Left hindlimb (tissue), 1 donor: ENCODE results near the gene PPM1N.

Experiments used
- DNase-seq: peaks from one replicate; pipeline ENCODE4 v3.0.0-alpha.2; 2018

The PPM1N gene

DNA sequence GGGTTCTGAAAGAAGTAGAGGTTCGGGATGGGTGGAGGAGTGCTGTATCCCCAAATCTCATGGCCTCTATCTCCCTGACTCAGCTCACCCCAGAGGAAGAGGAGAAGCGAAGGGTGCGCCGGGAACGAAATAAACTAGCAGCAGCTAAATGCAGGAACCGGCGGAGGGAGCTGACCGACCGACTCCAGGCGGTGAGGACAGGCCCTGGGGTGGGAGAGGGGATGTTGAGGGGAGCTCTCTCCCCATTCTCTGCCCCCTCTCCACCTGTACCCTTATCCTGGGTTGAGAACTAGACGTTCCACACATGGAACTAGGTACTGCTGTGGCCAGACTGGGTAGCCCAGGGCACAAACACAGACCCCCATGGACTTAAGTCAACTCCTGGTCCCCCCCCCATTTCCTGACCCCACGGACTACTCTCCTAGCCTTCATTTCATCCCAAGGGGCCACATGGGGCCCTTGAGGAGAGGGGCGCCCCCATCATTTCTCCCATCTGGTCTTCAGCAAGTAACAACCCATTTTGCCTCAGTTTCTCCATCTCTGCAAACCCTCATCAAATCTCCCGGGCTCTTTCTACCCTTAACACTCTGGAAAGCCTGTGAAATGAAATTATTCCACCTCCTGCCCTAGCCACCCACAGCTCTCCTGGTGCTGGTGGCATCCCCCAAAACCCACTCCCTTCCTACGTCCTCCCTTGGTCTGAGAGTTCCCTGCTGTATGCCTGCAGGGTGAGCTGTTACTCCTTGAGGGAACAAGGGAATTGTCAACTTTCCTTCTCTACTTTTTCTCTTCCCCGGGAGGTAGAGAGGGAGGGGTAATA, 26.9 kb upstream of the PPM1N start:
- peak; percentile 60 for DNase-seq

DNA sequence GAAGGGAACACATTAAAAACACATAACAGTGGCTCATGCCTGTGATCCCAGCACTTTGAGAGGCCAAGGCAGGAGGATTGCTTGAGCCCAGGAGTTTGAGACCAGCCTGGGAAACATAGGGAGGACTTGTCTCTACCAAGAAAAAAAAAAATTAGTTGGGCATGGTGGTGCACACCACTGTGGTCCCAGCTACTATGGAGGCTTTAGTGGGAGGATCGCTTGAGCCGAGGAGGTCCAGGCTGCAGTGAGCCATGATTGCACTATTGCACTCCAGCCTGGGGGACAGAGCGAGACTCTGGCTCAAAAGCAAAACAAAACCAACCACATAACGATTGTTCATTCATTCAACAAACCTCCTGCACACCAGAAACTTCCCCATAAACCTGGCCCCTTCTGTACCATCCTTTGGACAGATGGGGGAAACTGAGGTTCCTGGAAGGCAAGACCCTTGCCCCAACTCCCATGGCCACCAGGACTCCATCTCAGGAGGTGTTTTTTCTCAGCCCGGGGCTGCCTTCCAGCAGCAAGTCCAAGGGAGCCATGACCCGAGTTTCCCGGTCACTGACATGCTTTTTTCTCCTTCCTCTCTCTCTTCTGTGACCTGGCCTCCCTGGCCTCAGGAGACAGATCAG, 26.2 kb upstream of the PPM1N start:
- DNase-seq: peak; percentile 61

DNA sequence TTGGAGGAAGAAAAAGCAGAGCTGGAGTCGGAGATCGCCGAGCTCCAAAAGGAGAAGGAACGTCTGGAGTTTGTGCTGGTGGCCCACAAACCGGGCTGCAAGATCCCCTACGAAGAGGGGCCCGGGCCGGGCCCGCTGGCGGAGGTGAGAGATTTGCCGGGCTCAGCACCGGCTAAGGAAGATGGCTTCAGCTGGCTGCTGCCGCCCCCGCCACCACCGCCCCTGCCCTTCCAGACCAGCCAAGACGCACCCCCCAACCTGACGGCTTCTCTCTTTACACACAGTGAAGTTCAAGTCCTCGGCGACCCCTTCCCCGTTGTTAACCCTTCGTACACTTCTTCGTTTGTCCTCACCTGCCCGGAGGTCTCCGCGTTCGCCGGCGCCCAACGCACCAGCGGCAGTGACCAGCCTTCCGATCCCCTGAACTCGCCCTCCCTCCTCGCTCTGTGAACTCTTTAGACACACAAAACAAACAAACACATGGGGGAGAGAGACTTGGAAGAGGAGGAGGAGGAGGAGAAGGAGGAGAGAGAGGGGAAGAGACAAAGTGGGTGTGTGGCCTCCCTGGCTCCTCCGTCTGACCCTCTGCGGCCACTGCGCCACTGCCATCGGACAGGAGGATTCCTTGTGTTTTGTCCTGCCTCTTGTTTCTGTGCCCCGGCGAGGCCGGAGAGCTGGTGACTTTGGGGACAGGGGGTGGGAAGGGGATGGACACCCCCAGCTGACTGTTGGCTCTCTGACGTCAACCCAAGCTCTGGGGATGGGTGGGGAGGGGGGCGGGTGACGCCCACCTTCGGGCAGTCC, 25.5 kb upstream of the PPM1N start:
- peak; percentile 81 for DNase-seq

DNA sequence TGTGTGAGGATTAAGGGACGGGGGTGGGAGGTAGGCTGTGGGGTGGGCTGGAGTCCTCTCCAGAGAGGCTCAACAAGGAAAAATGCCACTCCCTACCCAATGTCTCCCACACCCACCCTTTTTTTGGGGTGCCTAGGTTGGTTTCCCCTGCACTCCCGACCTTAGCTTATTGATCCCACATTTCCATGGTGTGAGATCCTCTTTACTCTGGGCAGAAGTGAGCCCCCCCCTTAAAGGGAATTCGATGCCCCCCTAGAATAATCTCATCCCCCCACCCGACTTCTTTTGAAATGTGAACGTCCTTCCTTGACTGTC, 24.9 kb upstream of the PPM1N start:
- DNase-seq: no peak

DNA sequence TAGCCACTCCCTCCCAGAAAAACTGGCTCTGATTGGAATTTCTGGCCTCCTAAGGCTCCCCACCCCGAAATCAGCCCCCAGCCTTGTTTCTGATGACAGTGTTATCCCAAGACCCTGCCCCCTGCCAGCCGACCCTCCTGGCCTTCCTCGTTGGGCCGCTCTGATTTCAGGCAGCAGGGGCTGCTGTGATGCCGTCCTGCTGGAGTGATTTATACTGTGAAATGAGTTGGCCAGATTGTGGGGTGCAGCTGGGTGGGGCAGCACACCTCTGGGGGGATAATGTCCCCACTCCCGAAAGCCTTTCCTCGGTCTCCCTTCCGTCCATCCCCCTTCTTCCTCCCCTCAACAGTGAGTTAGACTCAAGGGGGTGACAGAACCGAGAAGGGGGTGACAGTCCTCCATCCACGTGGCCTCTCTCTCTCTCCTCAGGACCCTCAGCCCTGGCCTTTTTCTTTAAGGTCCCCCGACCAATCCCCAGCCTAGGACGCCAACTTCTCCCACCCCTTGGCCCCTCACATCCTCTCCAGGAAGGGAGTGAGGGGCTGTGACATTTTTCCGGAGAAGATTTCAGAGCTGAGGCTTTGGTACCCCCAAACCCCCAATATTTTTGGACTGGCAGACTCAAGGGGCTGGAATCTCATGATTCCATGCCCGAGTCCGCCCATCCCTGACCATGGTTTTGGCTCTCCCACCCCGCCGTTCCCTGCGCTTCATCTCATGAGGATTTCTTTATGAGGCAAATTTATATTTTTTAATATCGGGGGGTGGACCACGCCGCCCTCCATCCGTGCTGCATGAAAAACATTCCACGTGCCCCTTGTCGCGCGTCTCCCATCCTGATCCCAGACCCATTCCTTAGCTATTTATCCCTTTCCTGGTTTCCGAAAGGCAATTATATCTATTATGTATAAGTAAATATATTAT, 24.3 kb upstream of the PPM1N start:
- peak; percentile 74 for DNase-seq

DNA sequence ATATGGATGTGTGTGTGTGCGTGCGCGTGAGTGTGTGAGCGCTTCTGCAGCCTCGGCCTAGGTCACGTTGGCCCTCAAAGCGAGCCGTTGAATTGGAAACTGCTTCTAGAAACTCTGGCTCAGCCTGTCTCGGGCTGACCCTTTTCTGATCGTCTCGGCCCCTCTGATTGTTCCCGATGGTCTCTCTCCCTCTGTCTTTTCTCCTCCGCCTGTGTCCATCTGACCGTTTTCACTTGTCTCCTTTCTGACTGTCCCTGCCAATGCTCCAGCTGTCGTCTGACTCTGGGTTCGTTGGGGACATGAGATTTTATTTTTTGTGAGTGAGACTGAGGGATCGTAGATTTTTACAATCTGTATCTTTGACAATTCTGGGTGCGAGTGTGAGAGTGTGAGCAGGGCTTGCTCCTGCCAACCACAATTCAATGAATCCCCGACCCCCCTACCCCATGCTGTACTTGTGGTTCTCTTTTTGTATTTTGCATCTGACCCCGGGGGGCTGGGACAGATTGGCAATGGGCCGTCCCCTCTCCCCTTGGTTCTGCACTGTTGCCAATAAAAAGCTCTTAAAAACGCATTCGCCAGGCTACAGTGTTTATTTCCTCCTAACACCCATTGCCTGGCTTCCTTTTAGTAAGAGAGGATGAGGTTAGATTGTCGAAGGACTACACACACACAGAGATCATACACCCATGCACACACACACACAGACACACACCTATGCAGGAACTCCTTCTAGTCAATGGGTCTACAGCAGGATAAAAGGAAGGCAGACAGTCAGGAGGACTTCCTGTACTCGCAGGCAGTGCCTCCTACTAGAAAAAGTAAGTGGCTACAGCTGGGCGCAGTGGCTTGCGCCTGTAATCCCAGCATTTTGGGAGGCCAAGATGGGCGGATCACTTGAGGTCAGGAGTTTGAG, 23.4 kb upstream of the PPM1N start:
- peak; percentile 66 for DNase-seq

DNA sequence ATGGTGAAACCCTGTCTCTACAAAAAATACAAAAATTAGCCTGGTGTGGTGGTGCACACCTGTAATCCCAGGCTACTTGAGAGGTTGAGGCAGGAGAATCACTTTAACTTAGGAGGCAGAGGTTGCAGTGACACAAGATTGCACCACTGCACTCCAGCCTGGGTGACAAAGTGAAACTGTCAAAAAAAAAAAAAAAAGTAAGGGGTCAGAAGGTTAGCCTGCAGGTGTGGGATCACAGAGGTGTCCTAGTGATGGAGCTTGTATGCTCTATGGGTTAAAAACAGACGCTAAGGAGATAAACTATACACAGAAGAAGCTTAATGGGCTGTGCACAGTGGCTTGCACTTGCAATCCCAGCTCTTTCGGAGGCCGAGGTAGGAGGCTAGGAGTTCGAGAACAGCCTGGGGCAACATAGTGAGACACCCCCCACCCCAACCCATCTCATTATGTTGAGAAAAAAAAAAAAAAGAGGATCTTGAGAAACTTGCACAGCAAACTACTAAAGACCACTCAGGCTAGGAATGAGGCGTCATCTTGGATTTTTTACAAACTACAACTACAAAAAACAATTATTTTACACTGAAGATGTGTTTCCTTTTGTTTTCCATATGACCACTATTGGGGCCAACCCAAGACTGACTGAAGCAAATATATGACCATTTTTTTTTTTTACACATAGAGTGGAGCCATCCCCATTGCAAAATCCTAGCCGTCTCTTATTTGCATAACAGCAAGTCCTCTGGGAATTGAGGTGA, 22.5 kb upstream of the PPM1N start:
- peak; percentile 77 for DNase-seq

DNA sequence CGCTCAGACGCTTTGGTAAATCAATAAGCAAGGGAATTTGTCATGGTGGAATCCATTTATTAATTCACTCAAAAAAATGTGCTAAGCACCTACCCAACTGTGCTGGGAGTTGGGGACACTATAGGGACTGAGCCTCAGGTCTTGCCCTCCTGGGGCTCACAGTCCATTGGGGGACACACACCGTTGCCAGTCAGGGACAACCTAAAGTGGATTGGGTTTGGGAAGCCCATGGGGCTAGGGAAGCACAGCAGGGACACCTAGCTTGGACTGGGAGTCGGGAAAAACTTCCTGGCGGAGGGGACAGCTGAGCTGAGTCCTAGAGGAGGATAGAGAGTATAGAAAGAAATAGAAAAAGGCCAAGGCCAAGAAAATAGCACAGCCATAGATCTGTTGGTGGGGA, 21.9 kb upstream of the PPM1N start:
- DNase-seq: peak; percentile 78

DNA sequence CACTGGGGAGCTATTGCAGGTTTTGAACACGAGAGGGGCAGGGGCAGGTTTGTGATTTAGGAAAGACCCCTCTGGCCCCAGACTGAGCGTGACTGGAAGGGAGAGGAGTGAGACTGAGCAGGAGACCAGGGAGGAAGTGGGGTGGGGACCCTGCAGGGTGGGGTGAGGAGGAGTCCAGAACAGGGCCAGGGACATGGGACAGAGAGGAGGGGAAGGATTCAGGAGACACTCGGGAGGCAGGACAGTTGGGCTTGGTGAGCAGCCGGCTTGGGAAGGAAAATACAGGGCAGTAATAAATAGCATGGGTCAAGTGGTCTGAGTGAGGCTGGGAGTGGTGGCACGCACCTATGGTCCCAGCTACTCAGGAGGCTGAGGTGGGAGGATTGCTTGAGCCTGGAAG, 21.1 kb upstream of the PPM1N start:
- DNase-seq: peak; percentile 66

DNA sequence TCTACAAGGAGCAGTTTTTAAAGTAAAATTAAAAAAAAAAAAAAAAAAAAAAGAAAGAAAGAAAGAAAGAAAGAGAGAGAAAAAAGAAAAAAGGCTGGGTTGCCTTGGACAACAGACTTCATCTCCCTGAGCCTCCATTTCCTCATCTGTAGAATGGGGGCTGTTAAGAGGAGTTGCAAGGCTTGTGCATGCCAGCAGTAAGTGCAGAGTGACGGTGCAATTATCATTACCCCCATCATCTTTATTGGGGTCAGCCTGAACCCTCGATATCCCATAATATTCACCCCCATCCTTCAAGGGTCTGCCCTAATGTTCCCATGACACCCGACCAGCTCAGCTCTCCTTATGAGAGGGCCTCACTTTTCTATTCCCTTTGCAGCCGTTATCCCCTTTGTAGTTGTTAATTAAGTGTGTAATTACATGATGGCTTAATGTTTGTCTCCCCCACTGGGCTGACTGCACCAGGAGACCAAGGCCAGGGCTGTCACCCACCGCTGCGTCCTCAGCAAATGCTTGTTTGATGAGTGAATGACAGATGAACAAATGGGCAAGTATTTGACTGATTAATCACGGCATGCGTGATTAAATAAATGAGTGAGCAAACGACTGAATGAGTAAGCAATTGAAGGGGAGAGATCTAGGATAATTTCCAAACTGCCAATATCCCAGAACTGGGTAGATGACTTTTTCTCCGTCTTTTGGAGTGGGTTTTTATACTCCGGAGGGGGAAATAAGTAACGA, 20.4 kb upstream of the PPM1N start:
- DNase-seq: no peak

DNA sequence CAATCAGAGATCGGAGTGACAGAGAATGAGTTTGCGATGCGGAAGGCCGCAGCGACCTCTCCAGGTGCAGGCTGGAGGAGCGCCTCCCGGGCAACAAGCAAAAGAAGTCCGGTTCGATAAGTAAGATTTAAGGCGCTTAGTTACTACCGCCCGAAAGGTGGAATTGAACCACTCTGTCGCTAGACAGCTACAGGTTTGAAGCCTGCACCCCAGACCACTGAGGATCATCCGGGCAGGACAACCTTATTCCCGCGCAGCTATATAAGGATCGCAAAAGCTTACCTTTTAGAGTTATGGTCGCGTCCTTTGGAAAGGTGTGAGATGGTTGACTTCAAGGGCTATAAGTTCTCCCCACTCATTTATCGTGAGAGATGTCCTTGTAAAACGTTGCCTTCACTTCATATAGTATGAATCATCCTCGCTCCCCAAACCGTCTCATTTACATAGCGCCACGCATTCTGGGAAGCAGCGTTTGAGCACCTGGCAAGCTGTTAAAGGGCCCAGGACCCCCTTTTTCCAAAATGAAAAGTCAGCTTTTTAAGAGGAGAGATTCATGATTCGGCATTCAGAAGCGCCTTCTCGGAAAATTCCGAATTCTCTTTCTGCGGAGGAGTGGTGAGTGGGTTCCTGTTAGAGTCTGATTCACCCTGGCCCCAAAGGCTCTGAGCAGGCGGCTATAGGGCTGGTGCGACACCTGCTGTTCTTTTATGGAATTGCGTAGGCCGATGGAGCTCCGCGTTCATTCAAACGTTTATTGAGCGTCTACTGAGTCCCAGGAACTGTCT, 19.6 kb upstream of the PPM1N start:
- peak; percentile 90 for DNase-seq

DNA sequence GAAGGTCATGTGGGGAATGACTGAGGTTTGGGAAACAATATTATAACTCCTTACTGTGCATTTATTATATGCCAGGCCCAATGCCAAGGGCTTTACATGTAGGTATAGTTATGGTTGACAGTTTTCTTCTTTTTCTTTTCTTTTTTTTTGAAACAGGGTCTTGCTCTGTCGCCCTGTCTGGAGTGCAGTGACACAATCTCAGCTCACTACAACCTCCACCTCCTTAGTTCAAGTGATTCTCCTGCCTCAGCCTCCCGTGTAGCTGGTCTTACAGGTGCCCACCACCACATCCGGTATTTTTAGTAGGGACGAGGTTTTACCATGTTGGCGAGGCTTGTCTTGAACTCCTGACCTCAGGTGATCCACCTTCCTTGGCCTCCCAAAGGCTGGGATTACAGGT, 15.2 kb upstream of the PPM1N start:
- DNase-seq: no peak

DNA sequence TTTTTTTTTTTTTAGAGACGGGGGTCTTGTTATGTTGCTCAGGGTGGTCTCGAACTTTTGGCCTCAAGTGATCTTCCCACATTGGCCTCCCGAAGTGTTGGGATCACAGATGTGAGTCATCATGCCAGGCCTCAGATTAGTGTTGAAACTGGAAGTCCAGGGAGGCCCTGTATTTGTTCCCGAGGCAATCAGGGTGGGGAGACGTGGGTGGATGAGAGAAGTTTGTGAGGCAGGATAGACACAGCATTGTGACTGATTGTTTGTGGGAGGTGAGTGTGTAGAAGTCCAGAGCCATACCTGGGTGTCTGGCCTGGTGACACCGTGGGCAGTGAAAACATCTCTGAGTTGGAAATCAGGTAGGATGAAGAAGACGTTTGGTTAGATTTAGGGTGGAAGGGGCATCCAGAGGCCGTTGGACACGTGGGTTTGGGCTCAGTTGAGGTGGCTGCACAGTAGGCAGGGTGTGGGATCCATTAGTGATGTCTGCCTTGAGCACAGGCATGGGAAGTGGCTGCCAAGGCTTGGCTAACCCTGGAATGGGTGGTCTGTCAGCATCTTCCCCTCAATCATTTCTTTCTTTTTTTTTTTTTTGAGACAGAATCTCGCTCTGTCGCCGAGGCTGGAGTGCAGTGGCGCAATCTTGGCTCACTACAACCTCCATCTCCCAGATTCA, 13.8 kb upstream of the PPM1N start:
- no peak for DNase-seq

DNA sequence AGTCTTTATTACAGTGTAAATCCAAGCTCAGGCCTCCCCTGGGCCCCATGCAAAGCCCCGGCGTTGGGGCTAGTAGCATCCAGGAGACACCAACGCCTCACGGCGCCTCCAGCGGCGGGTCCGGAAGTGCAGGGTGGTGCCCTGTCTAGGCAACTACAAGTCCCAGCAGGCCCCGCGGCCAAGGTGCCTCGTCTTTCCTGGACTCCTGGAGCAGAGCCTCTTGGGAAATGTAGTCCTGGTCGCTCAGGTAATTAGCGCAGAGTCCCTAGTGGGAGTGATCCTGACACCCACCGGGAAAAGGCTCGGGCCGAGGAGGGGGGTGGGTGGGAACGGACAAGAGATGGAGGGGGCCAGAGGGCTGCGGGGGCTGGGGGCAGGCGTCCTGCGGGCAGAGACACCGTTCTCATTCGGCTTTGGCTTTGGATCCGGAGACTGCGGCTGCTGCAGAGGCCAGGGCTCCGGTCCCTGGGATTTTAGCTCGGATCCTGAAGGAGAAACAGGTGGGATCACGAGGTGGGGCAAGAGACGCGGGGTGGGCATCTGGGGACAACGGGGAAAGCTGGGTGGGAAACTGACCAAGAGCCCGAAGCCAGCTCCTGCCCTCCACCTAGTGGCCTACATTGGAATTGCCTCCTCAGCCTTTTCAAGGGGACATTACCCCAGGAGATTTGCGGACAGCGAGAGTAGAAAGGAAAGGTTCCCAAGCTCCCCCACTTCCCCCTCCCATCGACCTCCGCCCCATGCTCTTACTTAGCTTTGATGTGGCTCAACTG, 12.8 kb upstream of the PPM1N start:
- DNase-seq: peak; percentile 94

DNA sequence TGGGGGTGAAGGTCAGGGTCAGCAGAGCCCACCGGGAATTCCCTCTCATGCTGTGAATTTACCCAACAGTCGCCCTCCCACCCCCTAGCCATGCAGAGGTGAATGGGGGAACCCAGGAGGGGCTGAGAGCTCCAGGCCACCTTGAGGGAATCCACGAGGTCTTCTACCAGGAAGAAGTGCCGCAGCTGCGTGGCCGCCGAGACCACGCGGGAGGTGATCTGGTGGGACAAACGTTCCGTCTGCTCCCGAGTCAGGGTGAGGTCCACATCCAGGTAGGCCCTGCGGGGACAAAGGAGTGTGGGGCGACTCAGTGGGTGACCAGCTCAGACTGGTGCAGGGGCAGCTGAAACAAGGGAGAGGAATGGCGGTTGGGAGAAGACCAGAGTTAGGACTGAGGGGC, 9.5 kb upstream of the PPM1N start:
- no peak for DNase-seq

DNA sequence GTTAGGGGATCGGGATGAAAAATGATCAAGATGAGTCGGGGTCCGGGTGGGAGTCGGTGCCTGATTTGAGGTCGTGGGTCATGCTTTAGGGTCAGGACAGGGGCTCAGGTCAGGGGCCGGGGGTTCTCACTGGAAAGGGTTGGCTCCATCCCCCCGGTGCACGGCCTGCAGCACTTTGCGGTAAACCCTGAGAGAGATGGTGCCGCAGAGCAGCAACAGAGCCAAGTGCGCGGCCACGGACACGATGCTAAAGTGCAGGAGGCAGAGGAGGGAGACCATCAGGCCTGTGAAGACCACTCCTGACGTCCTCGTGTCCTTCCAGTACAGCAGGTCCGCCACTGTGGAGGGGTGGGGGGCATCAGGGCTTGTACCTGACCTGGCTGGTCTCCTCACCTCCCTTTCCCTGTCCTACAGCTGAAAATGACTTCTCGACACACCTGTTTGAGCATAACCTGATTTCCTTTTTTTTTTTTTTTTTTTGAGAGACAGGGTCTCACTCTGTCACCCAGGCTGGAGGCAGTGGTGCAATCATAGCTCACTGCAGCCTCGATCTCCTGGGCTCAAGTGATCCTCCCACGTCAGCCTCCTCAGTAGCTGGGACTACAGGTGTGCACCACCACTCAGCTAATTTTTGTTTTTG, 8.9 kb upstream of the PPM1N start:
- DNase-seq: no peak

DNA sequence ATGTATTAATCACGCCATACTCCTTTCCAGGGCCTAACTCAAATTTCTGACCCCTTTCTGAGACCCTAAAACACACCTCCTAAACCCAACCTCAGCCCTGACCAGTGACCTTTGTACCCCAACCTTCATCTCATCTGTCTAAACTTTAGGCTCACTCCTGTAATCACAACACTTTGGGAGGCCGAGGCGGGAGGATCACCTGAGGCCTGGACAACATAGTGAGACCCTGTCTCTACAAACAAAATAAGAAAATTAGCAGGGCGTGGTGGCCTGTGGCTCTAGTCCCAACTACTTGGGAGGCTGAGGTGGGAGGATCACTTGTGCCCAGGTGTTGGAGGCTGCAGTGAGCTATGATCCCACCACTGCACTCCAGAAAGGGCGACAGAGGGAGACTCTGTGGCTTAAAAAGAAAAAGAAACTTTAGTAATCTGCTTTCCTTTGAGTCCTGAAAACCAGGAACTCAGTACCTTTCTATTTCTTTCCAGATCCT, 6.1 kb upstream of the PPM1N start:
- DNase-seq: no peak
